Mesendoderm (in vitro differentiated cells): ENCODE data around the gene ZNF783.

Source experiments
- DNase-seq: peaks from one replicate; pipeline ENCODE4 v3.0.0; 2013
- H2AK5ac ChIP-seq: 2 replicates; pipeline ENCODE4 v1.6.1; 2013; ENCODE audit warnings: low read length, inconsistent platforms
- H2BK120ac ChIP-seq: 2 replicates; pipeline ENCODE4 v1.6.1; 2013; ENCODE audit warnings: low read depth, mild to moderate bottlenecking, low read length, moderate library complexity, mixed read lengths
- H2BK15ac ChIP-seq: replicated peaks from 2 replicates; pipeline ENCODE4 v1.6.1; 2013; ENCODE audit warnings: low read depth, mild to moderate bottlenecking, moderate library complexity
- H2BK5ac ChIP-seq: 2 replicates; pipeline ENCODE4 v1.6.1; 2013; ENCODE audit warnings: low read length, inconsistent platforms
- H3K18ac ChIP-seq: 2 replicates; pipeline ENCODE4 v1.6.1; 2013; ENCODE audit warnings: mild to moderate bottlenecking, low read length, mixed read lengths
- H3K23ac ChIP-seq: one replicate; pipeline ENCODE4 v1.6.1; 2013; ENCODE audit warnings: low read length
- H3K27ac ChIP-seq: 2 replicates; pipeline ENCODE4 v1.5.1; 2013; ENCODE audit warnings: low read depth, mild to moderate bottlenecking, inconsistent platforms, low read length, moderate library complexity
- H3K27me3 ChIP-seq: 2 replicates; pipeline ENCODE4 v1.6.1; 2013; ENCODE audit warnings: low read length, control low read depth, mild to moderate bottlenecking, inconsistent platforms; ENCODE audit not compliant: insufficient read depth, poor library complexity
- H3K36me3 ChIP-seq: 2 replicates; pipeline ENCODE4 v1.6.1; 2013; ENCODE audit warnings: low read length, inconsistent platforms; ENCODE audit not compliant: control insufficient read depth, insufficient read depth
- H3K4ac ChIP-seq: one replicate; pipeline ENCODE4 v1.6.1; 2013; ENCODE audit warnings: low read depth, mild to moderate bottlenecking, low read length, moderate library complexity
- H3K4me1 ChIP-seq: 2 replicates; pipeline ENCODE4 v1.6.1; 2013; ENCODE audit warnings: low read depth, low read length, inconsistent platforms; ENCODE audit not compliant: control insufficient read depth
- H3K4me2 ChIP-seq: 2 replicates; pipeline ENCODE4 v1.6.1; 2013; ENCODE audit warnings: low read length
- H3K4me3 ChIP-seq: 2 replicates; pipeline ENCODE4 v1.5.1; 2013; ENCODE audit warnings: mild to moderate bottlenecking, low read length
- H3K56ac ChIP-seq: one replicate; pipeline ENCODE4 v1.6.1; 2013; ENCODE audit warnings: low read length
- H3K79me1 ChIP-seq: 2 replicates; pipeline ENCODE4 v1.6.1; 2013; ENCODE audit warnings: low read length, inconsistent platforms
- H3K79me2 ChIP-seq: 2 replicates; pipeline ENCODE4 v1.6.1; 2013; ENCODE audit warnings: mild to moderate bottlenecking, low read length; ENCODE audit not compliant: control insufficient read depth, insufficient read depth
- H3K9ac ChIP-seq: 2 replicates; pipeline ENCODE4 v1.6.1; 2013; ENCODE audit warnings: low read length, inconsistent platforms
- H4K5ac ChIP-seq: one replicate; pipeline ENCODE4 v1.6.1; 2013; ENCODE audit warnings: low read length
- H4K8ac ChIP-seq: one replicate; pipeline ENCODE4 v1.6.1; 2013; ENCODE audit warnings: low read depth, mild to moderate bottlenecking, control low read depth, low read length, moderate library complexity
- WGBS: extraction: QIAGEN DNeasy Blood & Tissue Kit; methylation state at CpG from one replicate; pipeline ENCODE4 v1.1.7; 2013; ENCODE audit warnings: low lambda C conversion rate, missing lambda C conversion rate; ENCODE audit not compliant: insufficient coverage; ENCODE audit errors: extremely low coverage; 5-methylcytosine and 5-hydroxymethylcytosine counted together

The ZNF783 gene

GRCh38 chr7:149287622-149288021, 25.6 kb downstream of the ZNF783 start:
- no peaks in the 10 kb centered on the region for H3K27me3 ChIP-seq
- no peak overlapping the region for H2BK120ac ChIP-seq
- no peak overlapping the region for H3K9ac ChIP-seq
- H3K79me2 ChIP-seq, result no peaks in the 10 kb centered on the region
- H3K4me3 ChIP-seq, result no peak overlapping the region
- H3K27ac ChIP-seq, result no peak overlapping the region
- no peaks in the 10 kb centered on the region for H3K36me3 ChIP-seq
- no peaks in the 10 kb centered on the region for H3K79me1 ChIP-seq
- H4K8ac ChIP-seq, result no peak overlapping the region
- no peak overlapping the region for H3K18ac ChIP-seq
- H2BK15ac ChIP-seq, result no peak overlapping the region
- H3K23ac ChIP-seq, result no peak overlapping the region
- no peak overlapping the region for H3K4me2 ChIP-seq
- peaks cover 1% of the 10 kb centered on the region for H3K4me1 ChIP-seq
- H2BK5ac ChIP-seq, result no peak overlapping the region
- H4K5ac ChIP-seq, result no peak overlapping the region
- WGBS, result no CpG with 5 or more reads among the region's 10 CpGs
- H2AK5ac ChIP-seq, result no peak overlapping the region
- H3K56ac ChIP-seq, result no peak overlapping the region
- no peak overlapping the region for H3K4ac ChIP-seq
- DNase-seq, result no peak

- H2BK120ac ChIP-seq, result no peak overlapping the region
- no CpG with 5 or more reads among the region's 8 CpGs for WGBS
Observed at GRCh38 chr7:149289262-149289661, 27.3 kb downstream of the ZNF783 start.

DNA sequence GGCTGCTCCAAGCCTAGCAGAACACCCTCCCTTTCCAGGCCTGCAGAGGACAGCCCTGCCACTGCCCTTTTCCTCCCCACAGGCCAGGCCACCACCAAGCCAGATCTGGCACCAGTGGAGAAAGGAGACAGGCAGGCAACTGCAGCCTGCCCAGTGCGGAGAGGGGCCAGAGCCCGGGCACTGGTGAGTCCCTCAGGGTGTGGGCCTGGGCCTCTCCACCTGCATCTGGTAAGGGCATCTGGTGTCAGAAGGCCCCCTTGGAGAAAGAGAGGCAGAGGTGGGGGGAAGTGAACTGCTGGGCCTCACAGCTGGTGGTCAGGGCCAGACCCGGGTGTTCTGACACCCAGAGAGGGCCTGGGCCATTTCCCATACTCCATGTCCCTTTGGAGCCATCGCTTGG, 27.9 kb downstream of the ZNF783 start:
- Histone ChIP-seq H3K4me3 (no peak overlapping the region), H3K79me1 (no peaks in the 10 kb centered on the region), H3K4me2 (no peak overlapping the region), H3K27me3 (no peaks in the 10 kb centered on the region), H2BK15ac (no peak overlapping the region), H3K36me3 (no peaks in the 10 kb centered on the region), H3K9ac (no peak overlapping the region), H2BK5ac (no peak overlapping the region), H3K27ac (no peak overlapping the region), H3K23ac (no peak overlapping the region), H3K4ac (no peak overlapping the region), H2AK5ac (no peak overlapping the region), H4K5ac (no peak overlapping the region), H3K79me2 (no peaks in the 10 kb centered on the region), H3K56ac (no peak overlapping the region), H4K8ac (no peak overlapping the region), H2BK120ac (no peak overlapping the region), H3K4me1 (peaks cover 1% of the 10 kb centered on the region), H3K18ac (no peak overlapping the region)
- no CpG with 5 or more reads among the region's 4 CpGs for WGBS
- DNase-seq, result no peak

More at GRCh38 chr7:149289262-149289661, 27.3 kb downstream of the ZNF783 start:
- no peak overlapping the region for H3K4me3 ChIP-seq
- H2BK5ac ChIP-seq, result no peak overlapping the region
- no peak overlapping the region for H4K5ac ChIP-seq
- no peak overlapping the region for H3K27ac ChIP-seq
- no peak overlapping the region for H2AK5ac ChIP-seq
- no peak overlapping the region for H4K8ac ChIP-seq
- no peak overlapping the region for H3K4ac ChIP-seq
- H3K27me3 ChIP-seq, result no peaks in the 10 kb centered on the region
- H3K9ac ChIP-seq, result no peak overlapping the region
- H3K4me2 ChIP-seq, result no peak overlapping the region
- no peak overlapping the region for H3K18ac ChIP-seq
- H3K56ac ChIP-seq, result no peak overlapping the region
- H3K23ac ChIP-seq, result no peak overlapping the region
- peaks cover 1% of the 10 kb centered on the region for H3K4me1 ChIP-seq
- no peak overlapping the region for H2BK15ac ChIP-seq
- H3K36me3 ChIP-seq, result no peaks in the 10 kb centered on the region
- no peaks in the 10 kb centered on the region for H3K79me1 ChIP-seq
- H3K79me2 ChIP-seq, result no peaks in the 10 kb centered on the region
- no peak for DNase-seq

GRCh38 chr7:149291036-149291780, 29.2 kb downstream of the ZNF783 start:
- Histone ChIP-seq H3K79me1 (no peaks in the 10 kb centered on the region), H3K56ac (no peak overlapping the region), H2BK5ac (no peak overlapping the region), H3K27ac (no peak overlapping the region), H3K18ac (no peak overlapping the region), H3K27me3 (no peaks in the 10 kb centered on the region), H3K4me1 (no peaks in the 10 kb centered on the region), H4K8ac (no peak overlapping the region), H3K9ac (no peak overlapping the region), H3K4ac (no peak overlapping the region), H2BK120ac (no peak overlapping the region), H3K36me3 (no peaks in the 10 kb centered on the region), H3K23ac (no peak overlapping the region), H3K79me2 (no peaks in the 10 kb centered on the region), H3K4me2 (no peak overlapping the region), H2BK15ac (no peak overlapping the region), H3K4me3 (no peak overlapping the region), H4K5ac (no peak overlapping the region), H2AK5ac (no peak overlapping the region)
- DNase-seq, result no peak
- WGBS, result no CpG with 5 or more reads among the region's 13 CpGs

GRCh38 chr7:149291781-149292461, 29.9 kb downstream of the ZNF783 start:
- Histone ChIP-seq H3K4me1 (no peaks in the 10 kb centered on the region), H3K79me1 (no peaks in the 10 kb centered on the region), H3K56ac (no peak overlapping the region), H2BK15ac (no peak overlapping the region), H4K8ac (no peak overlapping the region), H2BK5ac (no peak overlapping the region), H3K4me2 (no peak overlapping the region), H3K23ac (no peak overlapping the region), H4K5ac (no peak overlapping the region), H3K36me3 (no peaks in the 10 kb centered on the region), H3K18ac (no peak overlapping the region), H3K27me3 (no peaks in the 10 kb centered on the region), H3K27ac (no peak overlapping the region), H3K4ac (no peak overlapping the region), H2AK5ac (no peak overlapping the region), H2BK120ac (no peak overlapping the region), H3K9ac (no peak overlapping the region), H3K4me3 (no peak overlapping the region), H3K79me2 (no peaks in the 10 kb centered on the region)
- no peak for DNase-seq
- WGBS, result no CpG with 5 or more reads among the region's 16 CpGs
